ENCODE measurements around the gene PRKX. TPM values are rescaled to one million over a fixed set of nuclear protein-coding genes. Genes with fewer than 3 reads are reported as not detected.

The PRKX gene
- polyA plus RNA-seq, 1 experiment = 13.7 TPM

DNA sequence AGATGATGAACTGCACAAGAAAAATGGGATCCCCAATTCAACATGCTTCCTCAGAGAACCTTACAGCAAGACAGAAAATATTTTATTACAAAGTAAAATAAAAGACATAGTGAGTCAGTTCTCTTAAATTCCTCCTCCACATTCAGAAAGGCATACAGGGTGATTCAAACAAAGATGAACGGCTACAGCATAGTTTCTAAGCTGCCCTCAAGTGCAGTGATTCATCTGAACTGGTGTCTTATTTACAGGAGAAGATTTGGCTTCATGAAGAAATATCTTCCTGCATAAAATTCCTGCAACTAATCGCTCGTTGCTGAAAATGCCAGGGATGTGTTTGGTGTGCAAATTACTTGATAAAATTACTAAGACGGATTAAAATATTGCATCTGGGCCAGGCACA, 103.6 kb downstream of the PRKX start:
- peak overlapping the region; percentile 21 for H3K27ac ChIP-seq (ENCODE audit: low read depth, low read length)
- TF ChIP-seq, protein P1, sequence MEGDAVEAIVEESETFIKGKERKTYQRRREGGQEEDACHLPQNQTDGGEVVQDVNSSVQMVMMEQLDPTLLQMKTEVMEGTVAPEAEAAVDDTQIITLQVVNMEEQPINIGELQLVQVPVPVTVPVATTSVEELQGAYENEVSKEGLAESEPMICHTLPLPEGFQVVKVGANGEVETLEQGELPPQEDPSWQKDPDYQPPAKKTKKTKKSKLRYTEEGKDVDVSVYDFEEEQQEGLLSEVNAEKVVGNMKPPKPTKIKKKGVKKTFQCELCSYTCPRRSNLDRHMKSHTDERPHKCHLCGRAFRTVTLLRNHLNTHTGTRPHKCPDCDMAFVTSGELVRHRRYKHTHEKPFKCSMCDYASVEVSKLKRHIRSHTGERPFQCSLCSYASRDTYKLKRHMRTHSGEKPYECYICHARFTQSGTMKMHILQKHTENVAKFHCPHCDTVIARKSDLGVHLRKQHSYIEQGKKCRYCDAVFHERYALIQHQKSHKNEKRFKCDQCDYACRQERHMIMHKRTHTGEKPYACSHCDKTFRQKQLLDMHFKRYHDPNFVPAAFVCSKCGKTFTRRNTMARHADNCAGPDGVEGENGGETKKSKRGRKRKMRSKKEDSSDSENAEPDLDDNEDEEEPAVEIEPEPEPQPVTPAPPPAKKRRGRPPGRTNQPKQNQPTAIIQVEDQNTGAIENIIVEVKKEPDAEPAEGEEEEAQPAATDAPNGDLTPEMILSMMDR (IDR thresholded peaks at IDR 0.05; ENCODE audit: low read depth, low read length) = no peak
- CTCF ChIA-PET = no interaction called here
- H3K9me3 ChIP-seq (ENCODE audit: control insufficient read depth, insufficient read depth, low read length) = no peaks in the 10 kb centered on the region
- H3K27me3 ChIP-seq (ENCODE audit: control insufficient read depth, insufficient read depth, low read length) = no peaks in the 10 kb centered on the region
- POLR2A ChIA-PET = no interaction called here
- H3K4me3 ChIP-seq (ENCODE audit: low read depth, low read length) = no peak overlapping the region
- DNase-seq (ENCODE audit: low read depth, low spot score) = peak; percentile 55

DNA sequence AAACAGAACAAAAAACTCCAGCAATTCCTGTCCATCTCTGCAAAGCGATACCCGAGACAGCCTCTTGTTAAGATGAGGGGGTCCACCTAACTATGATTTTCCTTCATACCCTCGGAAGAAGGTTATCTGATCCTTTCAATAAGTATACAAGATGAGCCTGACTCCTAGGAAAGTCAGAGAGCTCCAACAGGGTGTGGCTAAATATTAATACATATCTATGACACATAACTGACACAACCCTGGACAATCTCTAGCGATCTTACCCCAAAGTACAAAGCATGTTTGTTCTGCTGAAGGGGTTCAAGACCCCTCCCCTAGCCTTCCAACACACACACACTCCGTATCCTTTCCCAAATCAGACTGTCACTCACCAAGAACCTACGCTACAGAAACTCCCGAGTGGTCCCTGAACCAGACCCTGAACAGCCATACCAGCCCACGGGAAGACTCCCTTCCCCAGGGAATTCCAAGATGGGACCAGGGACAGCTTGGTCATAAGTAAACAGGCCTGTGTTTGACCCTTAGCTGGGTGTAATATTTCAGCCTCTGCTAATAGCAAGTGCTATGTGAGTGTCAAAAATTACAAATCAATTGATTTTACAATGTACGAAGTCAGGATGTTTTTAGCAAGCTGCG, 110.3 kb downstream of the PRKX start:
- no peak for DNase-seq (ENCODE audit: low read depth, low spot score)
- no peaks in the 10 kb centered on the region for H3K27me3 ChIP-seq (ENCODE audit: control insufficient read depth, insufficient read depth, low read length)
- TF ChIP-seq, protein P1 (IDR thresholded peaks at IDR 0.05; ENCODE audit: low read depth, low read length) = no peak
- ChIA-PET CTCF (no interaction called here), POLR2A (no interaction called here)
- no peak overlapping the region for H3K27ac ChIP-seq (ENCODE audit: low read depth, low read length)
- H3K9me3 ChIP-seq (ENCODE audit: control insufficient read depth, insufficient read depth, low read length) = no peaks in the 10 kb centered on the region
- no peak overlapping the region for H3K4me3 ChIP-seq (ENCODE audit: low read depth, low read length)

DNA sequence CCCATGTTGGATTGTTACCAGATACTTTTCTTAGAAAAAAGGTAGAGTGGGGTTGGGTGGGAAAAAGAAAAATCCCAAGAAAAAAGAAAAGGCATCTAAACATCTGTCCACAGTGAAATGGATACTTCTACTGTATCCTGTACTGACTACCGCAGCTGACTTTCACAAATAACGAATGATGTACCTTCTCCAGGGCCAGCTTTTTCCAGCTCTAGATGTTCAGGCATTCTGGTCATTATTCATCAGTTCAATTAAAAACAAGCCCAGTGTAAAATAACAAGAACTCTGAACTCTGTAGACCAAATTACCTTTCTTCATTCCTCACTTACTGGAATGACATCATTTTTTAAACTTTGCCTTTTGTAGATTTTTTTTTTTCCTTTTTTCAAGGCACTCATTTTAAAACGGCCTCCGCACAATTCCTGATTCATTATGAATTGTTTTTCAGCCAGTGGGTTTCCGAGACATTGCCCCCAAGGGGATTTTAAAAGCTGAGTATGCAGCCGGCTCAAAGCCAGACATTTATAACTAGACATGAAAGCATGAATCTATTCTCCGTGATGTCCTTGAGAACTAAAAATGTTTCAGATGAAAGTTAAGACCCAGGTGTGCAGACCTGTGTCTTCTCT, 113.5 kb downstream of the PRKX start:
- no peak for DNase-seq (ENCODE audit: low read depth, low spot score)
- no peaks in the 10 kb centered on the region for H3K27me3 ChIP-seq (ENCODE audit: control insufficient read depth, insufficient read depth, low read length)
- TF ChIP-seq, protein P1 (IDR thresholded peaks at IDR 0.05; ENCODE audit: low read depth, low read length) = no peak
- ChIA-PET POLR2A (no interaction called here), CTCF (interaction anchor here (0.7 kb wide), 1 partner anchor 43 kb away, joined by 3 read pairs; no protein-coding TSS in a partner anchor)
- no peaks in the 10 kb centered on the region for H3K9me3 ChIP-seq (ENCODE audit: control insufficient read depth, insufficient read depth, low read length)
- no peak overlapping the region for H3K4me3 ChIP-seq (ENCODE audit: low read depth, low read length)
- H3K27ac ChIP-seq (ENCODE audit: low read depth, low read length) = no peak overlapping the region

DNA sequence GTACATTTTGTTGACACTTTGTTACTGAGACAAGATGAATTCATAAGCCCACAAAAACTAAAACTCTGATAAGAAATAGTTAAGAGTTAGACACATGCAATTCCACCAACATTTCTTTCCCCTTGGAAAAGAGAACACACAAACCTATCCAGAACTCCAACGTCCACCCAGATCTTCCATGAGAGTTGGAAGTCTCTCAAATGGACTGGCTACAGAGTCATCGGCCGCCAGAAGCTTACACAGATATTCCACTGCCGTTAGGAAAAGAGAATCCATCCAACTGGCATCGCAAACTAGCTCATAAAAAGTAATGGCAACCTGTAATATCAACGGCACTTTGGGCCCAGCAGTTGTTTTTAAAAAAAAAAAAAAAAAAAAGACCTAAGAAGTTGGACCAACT, 114.7 kb downstream of the PRKX start:
- no peak for DNase-seq (ENCODE audit: low read depth, low spot score)
- Histone ChIP-seq H3K27me3 (ENCODE audit: control insufficient read depth, insufficient read depth, low read length) (no peaks in the 10 kb centered on the region), H3K4me3 (ENCODE audit: low read depth, low read length) (no peak overlapping the region), H3K27ac (ENCODE audit: low read depth, low read length) (no peak overlapping the region), H3K9me3 (ENCODE audit: control insufficient read depth, insufficient read depth, low read length) (no peaks in the 10 kb centered on the region)
- TF ChIP-seq, protein P1 (IDR thresholded peaks at IDR 0.05; ENCODE audit: low read depth, low read length) = no peak
- POLR2A ChIA-PET = no interaction called here
- CTCF ChIA-PET = no interaction called here

DNA sequence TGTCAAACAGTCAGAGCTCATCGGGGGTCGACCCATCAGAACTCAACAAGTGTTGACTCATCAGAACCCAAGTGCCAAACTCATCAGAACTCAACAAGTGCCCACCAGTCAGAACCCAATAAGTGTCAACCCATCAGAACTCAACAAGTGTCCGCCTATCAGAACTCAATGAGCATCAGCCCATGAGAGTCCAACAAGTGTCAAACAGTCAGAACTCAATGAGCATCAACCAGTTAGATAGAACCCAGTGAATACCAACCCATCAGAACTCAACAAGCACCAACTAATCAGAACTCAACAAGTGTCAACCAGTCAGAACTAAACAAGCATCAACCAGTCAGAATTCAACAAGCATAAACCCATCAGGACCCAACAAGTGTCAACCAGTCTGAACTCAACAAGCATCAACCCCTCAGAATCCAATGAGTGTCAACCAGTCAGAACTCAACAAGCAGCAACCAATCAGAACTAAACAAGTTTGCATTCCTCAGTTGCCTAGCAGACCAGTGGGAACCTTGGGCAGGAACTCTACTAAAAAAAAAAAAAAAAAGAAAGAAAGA, 115.3 kb downstream of the PRKX start:
- CTCF ChIA-PET = no interaction called here
- no peak overlapping the region for H3K4me3 ChIP-seq (ENCODE audit: low read depth, low read length)
- POLR2A ChIA-PET = no interaction called here
- H3K9me3 ChIP-seq (ENCODE audit: control insufficient read depth, insufficient read depth, low read length) = no peaks in the 10 kb centered on the region
- TF ChIP-seq, protein P1 (IDR thresholded peaks at IDR 0.05; ENCODE audit: low read depth, low read length) = no peak
- H3K27me3 ChIP-seq (ENCODE audit: control insufficient read depth, insufficient read depth, low read length) = no peaks in the 10 kb centered on the region
- no peak for DNase-seq (ENCODE audit: low read depth, low spot score)
- no peak overlapping the region for H3K27ac ChIP-seq (ENCODE audit: low read depth, low read length)
